Astrocyte of the spinal cord (primary cell): ENCODE measurements around the gene DIAPH2.

Experiments used
- DNase-seq: peaks from one replicate; pipeline ENCODE4 v3.0.0; 2011; ENCODE audit warnings: low read depth, low spot score
- H3K4me3 ChIP-seq: 2 replicates; pipeline ENCODE4 v1.5.1; 2011; ENCODE audit warnings: low read depth, mild to moderate bottlenecking, low read length, moderate library complexity
- CTCF ChIP-seq: IDR thresholded peaks from 2 replicates; pipeline ENCODE4 v1.5.1; 2012; ENCODE audit warnings: low read depth, mild to moderate bottlenecking, low read length, inconsistent platforms
- in situ Hi-C: cut with HindIII; loops from 2 replicates; pipeline ENCODE4 v1.10.0; 2017; ENCODE audit warnings: low sequenced_read_pairs

DIAPH2 gene

GRCh38 chrX:96907516-96908272 lies 223.1 kb downstream of the DIAPH2 start:
- no peak for DNase-seq
- in situ Hi-C loops: no loop called here
- H3K4me3 ChIP-seq: no peak overlapping the region
- TF ChIP-seq CTCF: no peak

DNA sequence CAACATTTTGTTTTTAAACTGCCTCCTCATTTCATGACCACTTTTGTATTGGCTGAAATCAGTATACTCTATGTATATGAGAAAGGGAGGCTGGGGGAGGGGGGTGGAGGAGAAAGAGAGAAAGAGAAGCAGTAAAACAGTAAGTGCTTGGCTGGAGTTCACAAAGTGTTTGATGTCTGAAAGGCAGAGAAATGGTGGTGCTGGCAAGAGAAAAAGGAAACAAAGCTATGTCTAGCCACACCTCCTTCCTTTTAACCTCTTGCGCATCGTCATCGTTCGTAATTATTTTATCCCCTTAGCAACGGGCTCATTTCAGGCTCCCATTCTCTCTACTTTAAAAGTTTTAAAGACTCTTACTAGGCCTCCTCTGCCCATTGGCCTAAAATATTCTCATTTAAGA lies 224.6 kb downstream of the DIAPH2 start:
- no peak for TF ChIP-seq CTCF
- in situ Hi-C loops: no loop called here
- DNase-seq: peak; percentile 51
- no peak overlapping the region for H3K4me3 ChIP-seq

GRCh38 chrX:96918864-96919263 lies 234.2 kb downstream of the DIAPH2 start:
- no peak for DNase-seq
- no peak overlapping the region for H3K4me3 ChIP-seq
- TF ChIP-seq CTCF: no peak
- in situ Hi-C loops: no loop called here

- no peak for TF ChIP-seq CTCF
- H3K4me3 ChIP-seq: no peak overlapping the region
- no peak for DNase-seq
- in situ Hi-C loops: no loop called here
Measured at GRCh38 chrX:96919672-96920071, 235.0 kb downstream of the DIAPH2 start.

DNA sequence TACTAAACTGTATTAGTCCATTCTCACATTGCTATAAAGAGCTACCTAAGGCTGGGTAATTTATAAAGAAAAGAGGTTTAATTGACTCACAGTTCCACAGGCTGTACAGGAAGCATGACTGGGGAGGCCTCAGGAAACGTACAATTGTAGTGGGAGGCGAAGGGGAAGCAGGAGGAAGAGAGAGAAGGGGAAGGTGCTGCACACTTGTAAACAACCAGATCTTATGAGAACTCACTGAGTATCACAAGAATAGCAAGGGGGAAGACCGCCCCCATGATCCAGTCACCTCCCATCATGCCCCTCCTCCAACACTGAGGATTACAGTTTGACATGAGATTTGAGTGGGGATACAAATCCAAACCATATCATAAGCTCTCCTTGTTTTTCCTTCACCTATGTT lies 239.9 kb downstream of the DIAPH2 start:
- in situ Hi-C loops: no loop called here
- DNase-seq: no peak
- no peak for TF ChIP-seq CTCF
- H3K4me3 ChIP-seq: no peak overlapping the region

GRCh38 chrX:96929036-96929435 lies 244.4 kb downstream of the DIAPH2 start:
- no peak overlapping the region for H3K4me3 ChIP-seq
- in situ Hi-C loops: no loop called here
- DNase-seq: no peak
- no peak for TF ChIP-seq CTCF
